Activated CD4-positive, alpha-beta memory T cell treated with anti-CD3 and anti-CD28 coated beads, Interleukin-2, amount 10 ng/mL, durations not matched to agents 7 days and 5 days (primary cell): Measurements from ENCODE around the gene TRHDE. TPM values are rescaled to one million over a fixed set of nuclear protein-coding genes. Genes with fewer than 3 reads are reported as not detected.

Experiments
- CTCF ChIA-PET: fragments of 350-600 bp; sonication (Branson Sonifier 250); formaldehyde crosslinking; loops from one replicate; lab custom pipeline; 2021; ENCODE audit warnings: antibody characterized with exemption, inconsistent platforms; lab: Charles Lee
- POLR2A ChIA-PET: fragments of 350-600 bp; sonication (Branson Sonifier 250); formaldehyde crosslinking; loops from one replicate; lab custom pipeline; 2021; ENCODE audit warnings: antibody characterized with exemption; lab: Charles Lee
- DNase-seq: peaks from one replicate; pipeline ENCODE4 v3.0.0-alpha.2; 2020
- H3K27ac Mint-ChIP-seq: one replicate; pipeline ENCODE4 v1.8.0; 2021; ENCODE audit warnings: mild to moderate bottlenecking, mixed read lengths
- H3K27me3 Mint-ChIP-seq: one replicate; pipeline ENCODE4 v1.8.0; 2021; ENCODE audit warnings: mixed read lengths
- H3K36me3 Mint-ChIP-seq: one replicate; pipeline ENCODE4 v1.8.0; 2021; ENCODE audit warnings: low read depth, mixed read lengths
- H3K4me1 Mint-ChIP-seq: one replicate; pipeline ENCODE4 v1.8.0; 2021; ENCODE audit warnings: mixed read lengths
- H3K4me3 Mint-ChIP-seq: one replicate; pipeline ENCODE4 v1.8.0; 2021; ENCODE audit warnings: mild to moderate bottlenecking, mixed read lengths
- H3K9me3 Mint-ChIP-seq: one replicate; pipeline ENCODE4 v1.8.0; 2021; ENCODE audit warnings: mixed read lengths
- total RNA-seq, 2 experiments: library from RNA; stranded (reverse); gene quantifications; one replicate each; pipeline ENCODE4 v1.2.3, GENCODE V29; 2021

Gene TRHDE
- total RNA-seq, 2 experiments from 2014 or later: not detected

- CTCF ChIA-PET: no interaction called here
- H3K4me1 Mint-ChIP-seq: no peaks in the 10 kb centered on the region
Observed at GRCh38 chr12:72277415-72277814, 5.2 kb downstream of the TRHDE start.

GRCh38 chr12:72278894-72279293 lies 6.7 kb downstream of the TRHDE start:
- Mint-ChIP-seq H3K27ac (no peak overlapping the region), H3K36me3 (no peaks in the 10 kb centered on the region), H3K4me3 (no peak overlapping the region), H3K4me1 (no peaks in the 10 kb centered on the region), H3K27me3 (peaks cover 11% of the 10 kb centered on the region), H3K9me3 (no peaks in the 10 kb centered on the region)
- no peak for DNase-seq
- ChIA-PET CTCF (no interaction called here), POLR2A (no interaction called here)

More at GRCh38 chr12:72277415-72277814, 5.2 kb downstream of the TRHDE start:
- POLR2A ChIA-PET: no interaction called here
- no peak overlapping the region for H3K27ac Mint-ChIP-seq
- H3K27me3 Mint-ChIP-seq: peaks cover 18% of the 10 kb centered on the region
- DNase-seq: no peak
- H3K9me3 Mint-ChIP-seq: no peaks in the 10 kb centered on the region
- H3K4me3 Mint-ChIP-seq: no peak overlapping the region
- no peaks in the 10 kb centered on the region for H3K36me3 Mint-ChIP-seq

GRCh38 chr12:72281126-72281525 lies 9.0 kb downstream of the TRHDE start:
- Mint-ChIP-seq H3K27me3 (no peaks in the 10 kb centered on the region), H3K36me3 (no peaks in the 10 kb centered on the region), H3K9me3 (no peaks in the 10 kb centered on the region), H3K4me3 (no peak overlapping the region), H3K27ac (no peak overlapping the region), H3K4me1 (no peaks in the 10 kb centered on the region)
- no peak for DNase-seq
- ChIA-PET POLR2A (no interaction called here), CTCF (no interaction called here)

- H3K4me3 Mint-ChIP-seq: no peak overlapping the region
- H3K36me3 Mint-ChIP-seq: no peaks in the 10 kb centered on the region
- no peak overlapping the region for H3K27ac Mint-ChIP-seq
- no peaks in the 10 kb centered on the region for H3K9me3 Mint-ChIP-seq
- H3K27me3 Mint-ChIP-seq: no peaks in the 10 kb centered on the region
- H3K4me1 Mint-ChIP-seq: no peaks in the 10 kb centered on the region
- POLR2A ChIA-PET: no interaction called here
- CTCF ChIA-PET: no interaction called here
- no peak for DNase-seq
Observed at GRCh38 chr12:72282721-72283120, 10.6 kb downstream of the TRHDE start.

GRCh38 chr12:72285861-72286260 lies 13.7 kb downstream of the TRHDE start:
- no peak overlapping the region for H3K4me3 Mint-ChIP-seq
- no peaks in the 10 kb centered on the region for H3K27me3 Mint-ChIP-seq
- H3K36me3 Mint-ChIP-seq: no peaks in the 10 kb centered on the region
- no peak overlapping the region for H3K27ac Mint-ChIP-seq
- DNase-seq: no peak
- no peaks in the 10 kb centered on the region for H3K4me1 Mint-ChIP-seq
- no peaks in the 10 kb centered on the region for H3K9me3 Mint-ChIP-seq
- CTCF ChIA-PET: no interaction called here
- POLR2A ChIA-PET: no interaction called here

GRCh38 chr12:72286526-72286925 lies 14.4 kb downstream of the TRHDE start:
- no peak overlapping the region for H3K4me3 Mint-ChIP-seq
- no peak for DNase-seq
- H3K4me1 Mint-ChIP-seq: no peaks in the 10 kb centered on the region
- no peaks in the 10 kb centered on the region for H3K27me3 Mint-ChIP-seq
- no peaks in the 10 kb centered on the region for H3K9me3 Mint-ChIP-seq
- ChIA-PET CTCF (no interaction called here), POLR2A (no interaction called here)
- H3K36me3 Mint-ChIP-seq: no peaks in the 10 kb centered on the region
- no peak overlapping the region for H3K27ac Mint-ChIP-seq

- no peaks in the 10 kb centered on the region for H3K4me1 Mint-ChIP-seq
- CTCF ChIA-PET: no interaction called here
Observed at GRCh38 chr12:72288436-72288835, 16.3 kb downstream of the TRHDE start.

GRCh38 chr12:72288911-72289310 lies 16.7 kb downstream of the TRHDE start:
- DNase-seq: no peak
- H3K36me3 Mint-ChIP-seq: no peaks in the 10 kb centered on the region
- no peaks in the 10 kb centered on the region for H3K9me3 Mint-ChIP-seq
- ChIA-PET CTCF (no interaction called here), POLR2A (no interaction called here)
- no peaks in the 10 kb centered on the region for H3K4me1 Mint-ChIP-seq
- no peak overlapping the region for H3K27ac Mint-ChIP-seq
- no peak overlapping the region for H3K4me3 Mint-ChIP-seq
- no peaks in the 10 kb centered on the region for H3K27me3 Mint-ChIP-seq

More at GRCh38 chr12:72288436-72288835, 16.3 kb downstream of the TRHDE start:
- no peak for DNase-seq
- H3K36me3 Mint-ChIP-seq: no peaks in the 10 kb centered on the region
- H3K27ac Mint-ChIP-seq: no peak overlapping the region
- H3K27me3 Mint-ChIP-seq: no peaks in the 10 kb centered on the region
- H3K4me3 Mint-ChIP-seq: no peak overlapping the region
- H3K9me3 Mint-ChIP-seq: no peaks in the 10 kb centered on the region
- POLR2A ChIA-PET: no interaction called here

- H3K9me3 Mint-ChIP-seq: no peaks in the 10 kb centered on the region
- CTCF ChIA-PET: no interaction called here
Observed at GRCh38 chr12:72289633-72290032, 17.5 kb downstream of the TRHDE start.

GRCh38 chr12:72291175-72291574 lies 19.0 kb downstream of the TRHDE start:
- no peaks in the 10 kb centered on the region for H3K27me3 Mint-ChIP-seq
- CTCF ChIA-PET: no interaction called here
- no peak for DNase-seq
- POLR2A ChIA-PET: no interaction called here
- H3K36me3 Mint-ChIP-seq: no peaks in the 10 kb centered on the region
- H3K9me3 Mint-ChIP-seq: no peaks in the 10 kb centered on the region
- no peaks in the 10 kb centered on the region for H3K4me1 Mint-ChIP-seq
- H3K27ac Mint-ChIP-seq: no peak overlapping the region
- H3K4me3 Mint-ChIP-seq: no peak overlapping the region

More at GRCh38 chr12:72289633-72290032, 17.5 kb downstream of the TRHDE start:
- no peak overlapping the region for H3K27ac Mint-ChIP-seq
- DNase-seq: no peak
- H3K4me1 Mint-ChIP-seq: no peaks in the 10 kb centered on the region
- H3K27me3 Mint-ChIP-seq: no peaks in the 10 kb centered on the region
- POLR2A ChIA-PET: no interaction called here
- no peak overlapping the region for H3K4me3 Mint-ChIP-seq
- no peaks in the 10 kb centered on the region for H3K36me3 Mint-ChIP-seq

GRCh38 chr12:72293701-72294100 lies 21.5 kb downstream of the TRHDE start:
- Mint-ChIP-seq H3K4me1 (no peaks in the 10 kb centered on the region), H3K27ac (no peak overlapping the region), H3K4me3 (no peak overlapping the region), H3K27me3 (no peaks in the 10 kb centered on the region), H3K36me3 (no peaks in the 10 kb centered on the region), H3K9me3 (no peaks in the 10 kb centered on the region)
- POLR2A ChIA-PET: no interaction called here
- DNase-seq: no peak
- CTCF ChIA-PET: no interaction called here

GRCh38 chr12:72295101-72295500 lies 22.9 kb downstream of the TRHDE start:
- POLR2A ChIA-PET: no interaction called here
- H3K4me1 Mint-ChIP-seq: no peaks in the 10 kb centered on the region

GRCh38 chr12:72295744-72296143 lies 23.6 kb downstream of the TRHDE start:
- no peak for DNase-seq
- POLR2A ChIA-PET: no interaction called here
- Mint-ChIP-seq H3K36me3 (no peaks in the 10 kb centered on the region), H3K4me1 (no peaks in the 10 kb centered on the region), H3K27me3 (no peaks in the 10 kb centered on the region), H3K9me3 (no peaks in the 10 kb centered on the region), H3K27ac (no peak overlapping the region), H3K4me3 (no peak overlapping the region)
- CTCF ChIA-PET: no interaction called here

More at GRCh38 chr12:72295101-72295500, 22.9 kb downstream of the TRHDE start:
- no peak overlapping the region for H3K27ac Mint-ChIP-seq
- H3K27me3 Mint-ChIP-seq: no peaks in the 10 kb centered on the region
- H3K36me3 Mint-ChIP-seq: no peaks in the 10 kb centered on the region
- no peak for DNase-seq
- no peaks in the 10 kb centered on the region for H3K9me3 Mint-ChIP-seq
- no peak overlapping the region for H3K4me3 Mint-ChIP-seq
- CTCF ChIA-PET: no interaction called here

GRCh38 chr12:72296389-72296788 lies 24.2 kb downstream of the TRHDE start:
- Mint-ChIP-seq H3K27me3 (no peaks in the 10 kb centered on the region), H3K36me3 (no peaks in the 10 kb centered on the region), H3K4me3 (no peak overlapping the region), H3K9me3 (no peaks in the 10 kb centered on the region), H3K4me1 (no peaks in the 10 kb centered on the region), H3K27ac (no peak overlapping the region)
- ChIA-PET CTCF (no interaction called here), POLR2A (no interaction called here)
- DNase-seq: no peak
